HL-60 (cell line): ENCODE measurements around the gene CYYR1.

Source experiments
- DNase-seq, 2 experiments: peaks; one replicate each; pipeline ENCODE4 v3.0.0-alpha.2; 2010 to 2020; ENCODE audit warnings: low read depth in 1 of 2, low spot score in 1 of 2
- H3K27ac ChIP-seq: fragments of 250-450 bp; sonication (Bioruptor Pico); replicated peaks from 2 replicates; pipeline ENCODE4 v1.5.1; 2020; ENCODE audit warnings: mild to moderate bottlenecking, moderate library complexity
- H3K27me3 ChIP-seq: fragments of 250-450 bp; sonication (Bioruptor Pico); 2 replicates; pipeline ENCODE4 v1.5.1; 2021; ENCODE audit warnings: mild to moderate bottlenecking, moderate library complexity; ENCODE audit not compliant: insufficient read depth, poor library complexity, severe bottlenecking
- H3K4me3 ChIP-seq: replicated peaks from 2 replicates; pipeline ENCODE4 v1.5.1; 2011; ENCODE audit warnings: mild to moderate bottlenecking, control low read depth, low read length; ENCODE audit not compliant: insufficient read depth
- GABPA ChIP-seq: IDR thresholded peaks from 2 replicates; pipeline ENCODE4 v1.6.1; 2012; ENCODE audit warnings: low read depth
- POLR2AphosphoS5 ChIP-seq: IDR thresholded peaks from 2 replicates; pipeline ENCODE4 v1.6.1; 2012; ENCODE audit warnings: low read depth
- SPI1 ChIP-seq: IDR thresholded peaks from 2 replicates; pipeline ENCODE4 v1.6.1; 2012; ENCODE audit warnings: low read depth, mild to moderate bottlenecking, borderline replicate concordance
- TF ChIP-seq, protein P1 (sequence below): IDR thresholded peaks from 2 replicates; pipeline ENCODE4 v1.6.1; 2012; ENCODE audit warnings: low read depth; ENCODE audit not compliant: insufficient replicate concordance
- TF ChIP-seq, protein P2 (sequence below): IDR thresholded peaks from one replicate; pipeline ENCODE4 v1.5.1; 2011; ENCODE audit warnings: low read length, control low read depth, inconsistent platforms; ENCODE audit not compliant: insufficient read depth

The CYYR1 gene

DNA sequence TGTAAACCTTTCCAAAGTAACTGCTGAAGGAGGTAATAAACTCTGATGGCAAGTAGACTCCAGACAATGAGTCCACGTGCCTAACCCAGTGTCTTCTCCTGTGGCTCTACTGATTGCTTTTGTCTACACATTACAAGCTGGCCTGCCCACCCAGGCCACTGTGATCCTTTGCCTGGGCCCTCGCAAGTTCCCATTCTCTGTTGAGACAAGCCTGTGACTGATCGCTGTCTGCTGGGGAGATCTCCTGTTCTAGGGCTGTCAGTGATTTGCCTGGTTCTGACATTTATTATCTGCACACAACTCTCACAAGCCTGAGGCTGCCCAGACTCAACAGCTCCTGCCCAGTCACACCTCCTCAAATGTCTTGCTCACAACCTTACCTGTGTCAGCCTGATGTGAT lies 81.4 kb downstream of the CYYR1 start:
- no peak for TF ChIP-seq SPI1
- TF ChIP-seq GABPA, result no peak
- no peak for TF ChIP-seq POLR2AphosphoS5
- TF ChIP-seq, protein P1, sequence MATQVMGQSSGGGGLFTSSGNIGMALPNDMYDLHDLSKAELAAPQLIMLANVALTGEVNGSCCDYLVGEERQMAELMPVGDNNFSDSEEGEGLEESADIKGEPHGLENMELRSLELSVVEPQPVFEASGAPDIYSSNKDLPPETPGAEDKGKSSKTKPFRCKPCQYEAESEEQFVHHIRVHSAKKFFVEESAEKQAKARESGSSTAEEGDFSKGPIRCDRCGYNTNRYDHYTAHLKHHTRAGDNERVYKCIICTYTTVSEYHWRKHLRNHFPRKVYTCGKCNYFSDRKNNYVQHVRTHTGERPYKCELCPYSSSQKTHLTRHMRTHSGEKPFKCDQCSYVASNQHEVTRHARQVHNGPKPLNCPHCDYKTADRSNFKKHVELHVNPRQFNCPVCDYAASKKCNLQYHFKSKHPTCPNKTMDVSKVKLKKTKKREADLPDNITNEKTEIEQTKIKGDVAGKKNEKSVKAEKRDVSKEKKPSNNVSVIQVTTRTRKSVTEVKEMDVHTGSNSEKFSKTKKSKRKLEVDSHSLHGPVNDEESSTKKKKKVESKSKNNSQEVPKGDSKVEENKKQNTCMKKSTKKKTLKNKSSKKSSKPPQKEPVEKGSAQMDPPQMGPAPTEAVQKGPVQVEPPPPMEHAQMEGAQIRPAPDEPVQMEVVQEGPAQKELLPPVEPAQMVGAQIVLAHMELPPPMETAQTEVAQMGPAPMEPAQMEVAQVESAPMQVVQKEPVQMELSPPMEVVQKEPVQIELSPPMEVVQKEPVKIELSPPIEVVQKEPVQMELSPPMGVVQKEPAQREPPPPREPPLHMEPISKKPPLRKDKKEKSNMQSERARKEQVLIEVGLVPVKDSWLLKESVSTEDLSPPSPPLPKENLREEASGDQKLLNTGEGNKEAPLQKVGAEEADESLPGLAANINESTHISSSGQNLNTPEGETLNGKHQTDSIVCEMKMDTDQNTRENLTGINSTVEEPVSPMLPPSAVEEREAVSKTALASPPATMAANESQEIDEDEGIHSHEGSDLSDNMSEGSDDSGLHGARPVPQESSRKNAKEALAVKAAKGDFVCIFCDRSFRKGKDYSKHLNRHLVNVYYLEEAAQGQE, result no peak
- TF ChIP-seq, protein P2, sequence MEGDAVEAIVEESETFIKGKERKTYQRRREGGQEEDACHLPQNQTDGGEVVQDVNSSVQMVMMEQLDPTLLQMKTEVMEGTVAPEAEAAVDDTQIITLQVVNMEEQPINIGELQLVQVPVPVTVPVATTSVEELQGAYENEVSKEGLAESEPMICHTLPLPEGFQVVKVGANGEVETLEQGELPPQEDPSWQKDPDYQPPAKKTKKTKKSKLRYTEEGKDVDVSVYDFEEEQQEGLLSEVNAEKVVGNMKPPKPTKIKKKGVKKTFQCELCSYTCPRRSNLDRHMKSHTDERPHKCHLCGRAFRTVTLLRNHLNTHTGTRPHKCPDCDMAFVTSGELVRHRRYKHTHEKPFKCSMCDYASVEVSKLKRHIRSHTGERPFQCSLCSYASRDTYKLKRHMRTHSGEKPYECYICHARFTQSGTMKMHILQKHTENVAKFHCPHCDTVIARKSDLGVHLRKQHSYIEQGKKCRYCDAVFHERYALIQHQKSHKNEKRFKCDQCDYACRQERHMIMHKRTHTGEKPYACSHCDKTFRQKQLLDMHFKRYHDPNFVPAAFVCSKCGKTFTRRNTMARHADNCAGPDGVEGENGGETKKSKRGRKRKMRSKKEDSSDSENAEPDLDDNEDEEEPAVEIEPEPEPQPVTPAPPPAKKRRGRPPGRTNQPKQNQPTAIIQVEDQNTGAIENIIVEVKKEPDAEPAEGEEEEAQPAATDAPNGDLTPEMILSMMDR, result no peak
- Histone ChIP-seq H3K4me3 (no peak overlapping the region), H3K27me3 (no peaks in the 10 kb centered on the region), H3K27ac (no peak overlapping the region)
- no peak for DNase-seq

DNA sequence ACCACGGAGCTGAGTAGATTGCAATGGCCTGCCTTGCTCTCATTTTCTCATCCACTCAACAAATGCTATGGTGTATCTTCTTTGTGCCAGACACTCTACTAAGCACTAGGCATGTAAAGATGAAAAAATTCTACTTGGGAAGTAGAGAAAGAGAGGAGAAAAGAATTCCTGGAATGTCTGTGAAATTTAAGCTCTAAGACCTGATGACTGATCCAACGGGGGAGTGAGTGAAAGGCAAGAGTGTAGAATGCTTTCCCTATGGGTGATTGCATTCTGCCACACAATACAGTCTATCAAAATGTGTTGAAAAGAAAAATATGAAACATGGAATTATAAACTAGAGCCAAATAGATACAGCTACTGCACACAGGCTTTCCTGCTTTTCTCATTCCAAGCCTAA lies 82.3 kb downstream of the CYYR1 start:
- TF ChIP-seq SPI1, result no peak
- TF ChIP-seq, protein P1, result no peak
- TF ChIP-seq, protein P2, result no peak
- TF ChIP-seq GABPA, result no peak
- TF ChIP-seq POLR2AphosphoS5, result no peak
- no peak for DNase-seq
- Histone ChIP-seq H3K27ac (no peak overlapping the region), H3K4me3 (no peak overlapping the region), H3K27me3 (no peaks in the 10 kb centered on the region)

DNA sequence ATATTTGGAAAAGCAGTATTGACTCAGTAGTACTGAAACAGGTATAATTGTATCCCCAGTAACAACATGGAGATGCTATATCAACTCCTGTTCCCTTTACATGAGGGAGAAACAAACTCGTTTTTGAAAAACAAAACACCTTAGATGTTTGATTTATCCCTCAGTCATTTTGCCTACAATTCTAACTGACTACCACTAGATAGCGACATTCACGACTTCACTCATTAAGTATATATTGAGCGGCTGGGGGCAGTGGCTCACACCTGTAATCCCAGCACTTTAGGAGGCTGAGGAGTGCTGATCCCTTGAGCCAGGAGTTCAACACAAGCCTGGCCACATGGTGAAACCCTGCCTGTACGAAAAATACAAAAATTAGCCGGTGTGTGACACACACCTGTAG lies 83.3 kb downstream of the CYYR1 start:
- no peak overlapping the region for H3K4me3 ChIP-seq
- no peaks in the 10 kb centered on the region for H3K27me3 ChIP-seq
- TF ChIP-seq POLR2AphosphoS5, result no peak
- TF ChIP-seq, protein P1, result no peak
- TF ChIP-seq GABPA, result no peak
- TF ChIP-seq SPI1, result no peak
- TF ChIP-seq, protein P2, result no peak
- no peak overlapping the region for H3K27ac ChIP-seq
- DNase-seq, result no peak
